ENCODE measurements around the gene CHD2. TPM values are rescaled to one million over a fixed set of nuclear protein-coding genes. Genes with fewer than 3 reads are reported as not detected.

Gene CHD2
- total and polyA plus RNA-seq, 2 experiments from 2014 or later: 60.8 to 118 TPM

DNA sequence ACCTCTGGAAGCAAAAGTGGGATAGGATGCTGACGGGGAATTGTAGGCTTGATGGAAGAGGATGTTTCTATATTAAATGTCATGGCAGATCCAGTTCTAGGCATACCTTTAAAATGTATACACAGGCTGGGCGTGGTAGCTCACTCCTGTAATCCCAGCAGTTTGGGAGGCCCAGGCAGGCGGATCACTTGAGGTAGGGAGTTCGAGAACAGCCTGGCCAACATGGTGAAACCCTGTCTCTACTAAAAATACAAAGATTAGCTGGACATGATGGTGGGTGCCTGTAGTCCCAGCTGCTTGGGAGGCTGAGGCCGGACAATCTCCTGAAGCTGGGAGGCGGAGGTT lies 8.6 kb downstream of the CHD2 start:
- Histone ChIP-seq H3K4me3 (no peak overlapping the region), H3K36me3 (no peaks in the 10 kb centered on the region), H3K27me3 (no peaks in the 10 kb centered on the region), H3K27ac (peak overlapping the region; percentile 71), H3K9me3 (ENCODE audit: low read depth) (no peaks in the 10 kb centered on the region), H3K4me1 (ENCODE audit: low read depth) (peaks cover 49% of the 10 kb centered on the region)
- no peak for DNase-seq (ENCODE audit: low read depth in 1 of 2, low spot score in 1 of 2)
- TF ChIP-seq, protein P1, sequence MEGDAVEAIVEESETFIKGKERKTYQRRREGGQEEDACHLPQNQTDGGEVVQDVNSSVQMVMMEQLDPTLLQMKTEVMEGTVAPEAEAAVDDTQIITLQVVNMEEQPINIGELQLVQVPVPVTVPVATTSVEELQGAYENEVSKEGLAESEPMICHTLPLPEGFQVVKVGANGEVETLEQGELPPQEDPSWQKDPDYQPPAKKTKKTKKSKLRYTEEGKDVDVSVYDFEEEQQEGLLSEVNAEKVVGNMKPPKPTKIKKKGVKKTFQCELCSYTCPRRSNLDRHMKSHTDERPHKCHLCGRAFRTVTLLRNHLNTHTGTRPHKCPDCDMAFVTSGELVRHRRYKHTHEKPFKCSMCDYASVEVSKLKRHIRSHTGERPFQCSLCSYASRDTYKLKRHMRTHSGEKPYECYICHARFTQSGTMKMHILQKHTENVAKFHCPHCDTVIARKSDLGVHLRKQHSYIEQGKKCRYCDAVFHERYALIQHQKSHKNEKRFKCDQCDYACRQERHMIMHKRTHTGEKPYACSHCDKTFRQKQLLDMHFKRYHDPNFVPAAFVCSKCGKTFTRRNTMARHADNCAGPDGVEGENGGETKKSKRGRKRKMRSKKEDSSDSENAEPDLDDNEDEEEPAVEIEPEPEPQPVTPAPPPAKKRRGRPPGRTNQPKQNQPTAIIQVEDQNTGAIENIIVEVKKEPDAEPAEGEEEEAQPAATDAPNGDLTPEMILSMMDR (IDR thresholded peaks at IDR 0.05; ENCODE audit: low read depth, low read length): no peak

GRCh38 chr15:92909136-92909781 lies 9.1 kb downstream of the CHD2 start:
- no peaks in the 10 kb centered on the region for H3K9me3 ChIP-seq (ENCODE audit: low read depth)
- no peaks in the 10 kb centered on the region for H3K36me3 ChIP-seq
- no peak overlapping the region for H3K4me3 ChIP-seq
- TF ChIP-seq, protein P1 (IDR thresholded peaks at IDR 0.05; ENCODE audit: low read depth, low read length): no peak
- no peaks in the 10 kb centered on the region for H3K27me3 ChIP-seq
- peak overlapping the region; percentile 71 for H3K27ac ChIP-seq
- peak in 1 of 2 donors; percentile 67 for DNase-seq (ENCODE audit: low read depth in 1 of 2, low spot score in 1 of 2)
- H3K4me1 ChIP-seq (ENCODE audit: low read depth): peaks cover 55% of the 10 kb centered on the region

DNA sequence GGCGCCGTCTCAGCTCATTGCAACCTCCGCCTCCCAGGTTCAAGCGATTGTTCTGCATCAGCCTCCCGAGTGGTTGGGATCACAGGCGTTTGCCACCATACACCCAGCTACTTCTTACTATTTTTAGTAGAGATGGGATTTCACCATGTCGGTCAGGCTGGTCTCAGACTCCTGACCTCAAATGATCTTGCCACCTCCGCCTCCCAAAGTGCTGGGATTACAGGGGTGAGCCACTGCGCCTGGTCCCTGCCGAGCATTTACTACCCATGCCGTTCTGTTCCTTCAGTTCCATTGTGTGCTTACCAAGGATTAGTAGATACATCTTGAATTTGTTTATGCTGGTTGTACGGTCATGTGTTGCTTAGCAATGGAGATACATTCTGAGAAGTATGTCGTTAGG lies 10.3 kb downstream of the CHD2 start:
- TF ChIP-seq, protein P1 (IDR thresholded peaks at IDR 0.05; ENCODE audit: low read depth, low read length): no peak
- no peaks in the 10 kb centered on the region for H3K9me3 ChIP-seq (ENCODE audit: low read depth)
- no peaks in the 10 kb centered on the region for H3K27me3 ChIP-seq
- H3K4me3 ChIP-seq: no peak overlapping the region
- peak overlapping the region; percentile 66 for H3K27ac ChIP-seq
- no peak for DNase-seq (ENCODE audit: low read depth in 1 of 2, low spot score in 1 of 2)
- H3K4me1 ChIP-seq (ENCODE audit: low read depth): peaks cover 59% of the 10 kb centered on the region
- H3K36me3 ChIP-seq: no peaks in the 10 kb centered on the region

GRCh38 chr15:92914103-92914499 lies 14.0 kb downstream of the CHD2 start:
- peaks cover 32% of the 10 kb centered on the region for H3K4me1 ChIP-seq (ENCODE audit: low read depth)
- peak overlapping the region; percentile 89 for H3K27ac ChIP-seq
- no peaks in the 10 kb centered on the region for H3K27me3 ChIP-seq
- no peaks in the 10 kb centered on the region for H3K9me3 ChIP-seq (ENCODE audit: low read depth)
- no peaks in the 10 kb centered on the region for H3K36me3 ChIP-seq
- TF ChIP-seq, protein P1 (IDR thresholded peaks at IDR 0.05; ENCODE audit: low read depth, low read length): no peak
- no peak for DNase-seq (ENCODE audit: low read depth in 1 of 2, low spot score in 1 of 2)
- no peak overlapping the region for H3K4me3 ChIP-seq

- Histone ChIP-seq H3K9me3 (ENCODE audit: low read depth) (no peaks in the 10 kb centered on the region), H3K36me3 (no peaks in the 10 kb centered on the region)
These were observed 14.7 kb downstream of the CHD2 start for GRCh38 chr15:92914768-92915221.

More at GRCh38 chr15:92914768-92915221, 14.7 kb downstream of the CHD2 start:
- peak overlapping the region; percentile 89 for H3K27ac ChIP-seq
- H3K4me3 ChIP-seq: no peak overlapping the region
- no peak for DNase-seq (ENCODE audit: low read depth in 1 of 2, low spot score in 1 of 2)
- peaks cover 31% of the 10 kb centered on the region for H3K4me1 ChIP-seq (ENCODE audit: low read depth)
- H3K27me3 ChIP-seq: no peaks in the 10 kb centered on the region
- TF ChIP-seq, protein P1 (IDR thresholded peaks at IDR 0.05; ENCODE audit: low read depth, low read length): no peak
